Measurements from ENCODE around the gene STIL. TPM values are rescaled to one million over a fixed set of nuclear protein-coding genes. Genes with fewer than 3 reads are reported as not detected.

STIL gene
- total RNA-seq, 1 donor from 2014 or later = 4.7 TPM

GRCh38 chr1:47224676-47225399, 89.1 kb downstream of the STIL start:
- H3K27me3 ChIP-seq (ENCODE audit: control insufficient read depth in 3 of 3, insufficient read depth in 3 of 3, low read length in 3 of 3) = peaks cover 81 to 84% (median 83%) of the 10 kb centered on the region in 3 donors
- peak overlapping the region in 1 of 3 donors; percentile 9 for H3K4me3 ChIP-seq (ENCODE audit: low read length in 3 of 3)
- peaks cover 6 to 11% (median 11%) of the 10 kb centered on the region in 3 donors for H3K4me1 ChIP-seq (ENCODE audit: control insufficient read depth in 3 of 3, insufficient read depth in 3 of 3, low read length in 3 of 3)
- H3K36me3 ChIP-seq (ENCODE audit: control insufficient read depth in 3 of 3, insufficient read depth in 3 of 3, low read length in 3 of 3) = peaks cover 0 to 2% (median 0%) of the 10 kb centered on the region in 3 donors
- H3K27ac ChIP-seq (ENCODE audit: low read depth, low read length) = no peak overlapping the region
- no peaks in the 10 kb centered on the region for H3K9me3 ChIP-seq (ENCODE audit: control insufficient read depth in 3 of 3, low read length in 3 of 3)
- no peak overlapping the region for H3K9ac ChIP-seq (ENCODE audit: low read depth in 1 of 3, low read length in 3 of 3)

GRCh38 chr1:47223921-47224675, 89.8 kb downstream of the STIL start:
- Histone ChIP-seq H3K4me1 (ENCODE audit: control insufficient read depth in 3 of 3, insufficient read depth in 3 of 3, low read length in 3 of 3) (peaks cover 6 to 11% (median 11%) of the 10 kb centered on the region in 3 donors), H3K9ac (ENCODE audit: low read depth in 1 of 3, low read length in 3 of 3) (no peak overlapping the region), H3K9me3 (ENCODE audit: control insufficient read depth in 3 of 3, low read length in 3 of 3) (no peaks in the 10 kb centered on the region), H3K27ac (ENCODE audit: low read depth, low read length) (no peak overlapping the region), H3K36me3 (ENCODE audit: control insufficient read depth in 3 of 3, insufficient read depth in 3 of 3, low read length in 3 of 3) (peaks cover 0 to 2% (median 0%) of the 10 kb centered on the region in 3 donors), H3K4me3 (ENCODE audit: low read length in 3 of 3) (no peak overlapping the region), H3K27me3 (ENCODE audit: control insufficient read depth in 3 of 3, insufficient read depth in 3 of 3, low read length in 3 of 3) (peaks cover 74 to 77% (median 76%) of the 10 kb centered on the region in 3 donors)

GRCh38 chr1:47223174-47223920, 90.6 kb downstream of the STIL start:
- Histone ChIP-seq H3K36me3 (ENCODE audit: control insufficient read depth in 3 of 3, insufficient read depth in 3 of 3, low read length in 3 of 3) (peaks cover 0 to 2% (median 0%) of the 10 kb centered on the region in 3 donors), H3K4me3 (ENCODE audit: low read length in 3 of 3) (no peak overlapping the region), H3K27ac (ENCODE audit: low read depth, low read length) (no peak overlapping the region), H3K9me3 (ENCODE audit: control insufficient read depth in 3 of 3, low read length in 3 of 3) (no peaks in the 10 kb centered on the region), H3K9ac (ENCODE audit: low read depth in 1 of 3, low read length in 3 of 3) (no peak overlapping the region), H3K27me3 (ENCODE audit: control insufficient read depth in 3 of 3, insufficient read depth in 3 of 3, low read length in 3 of 3) (peaks cover 66 to 69% (median 68%) of the 10 kb centered on the region in 3 donors), H3K4me1 (ENCODE audit: control insufficient read depth in 3 of 3, insufficient read depth in 3 of 3, low read length in 3 of 3) (peaks cover 6 to 11% (median 11%) of the 10 kb centered on the region in 3 donors)

GRCh38 chr1:47222476-47222875, 91.5 kb downstream of the STIL start:
- no peaks in the 10 kb centered on the region for H3K9me3 ChIP-seq (ENCODE audit: control insufficient read depth in 3 of 3, low read length in 3 of 3)
- no peak overlapping the region for H3K4me3 ChIP-seq (ENCODE audit: low read length in 3 of 3)
- peaks cover 0 to 2% (median 0%) of the 10 kb centered on the region in 3 donors for H3K36me3 ChIP-seq (ENCODE audit: control insufficient read depth in 3 of 3, insufficient read depth in 3 of 3, low read length in 3 of 3)
- H3K27me3 ChIP-seq (ENCODE audit: control insufficient read depth in 3 of 3, insufficient read depth in 3 of 3, low read length in 3 of 3) = peaks cover 57 to 61% (median 59%) of the 10 kb centered on the region in 3 donors
- no peak overlapping the region for H3K27ac ChIP-seq (ENCODE audit: low read depth, low read length)
- no peak overlapping the region for H3K9ac ChIP-seq (ENCODE audit: low read depth in 1 of 3, low read length in 3 of 3)
- H3K4me1 ChIP-seq (ENCODE audit: control insufficient read depth in 3 of 3, insufficient read depth in 3 of 3, low read length in 3 of 3) = peaks cover 6 to 11% (median 8%) of the 10 kb centered on the region in 3 donors

GRCh38 chr1:47219590-47220220, 94.2 kb downstream of the STIL start:
- Histone ChIP-seq H3K27ac (ENCODE audit: low read depth, low read length) (no peak overlapping the region), H3K9me3 (ENCODE audit: control insufficient read depth in 3 of 3, low read length in 3 of 3) (no peaks in the 10 kb centered on the region), H3K9ac (ENCODE audit: low read depth in 1 of 3, low read length in 3 of 3) (no peak overlapping the region), H3K27me3 (ENCODE audit: control insufficient read depth in 3 of 3, insufficient read depth in 3 of 3, low read length in 3 of 3) (peaks cover 31 to 40% (median 39%) of the 10 kb centered on the region in 3 donors), H3K36me3 (ENCODE audit: control insufficient read depth in 3 of 3, insufficient read depth in 3 of 3, low read length in 3 of 3) (peaks cover 0 to 2% (median 0%) of the 10 kb centered on the region in 3 donors), H3K4me3 (ENCODE audit: low read length in 3 of 3) (no peak overlapping the region), H3K4me1 (ENCODE audit: control insufficient read depth in 3 of 3, insufficient read depth in 3 of 3, low read length in 3 of 3) (peaks cover 1 to 3% (median 3%) of the 10 kb centered on the region in 3 donors)

DNA sequence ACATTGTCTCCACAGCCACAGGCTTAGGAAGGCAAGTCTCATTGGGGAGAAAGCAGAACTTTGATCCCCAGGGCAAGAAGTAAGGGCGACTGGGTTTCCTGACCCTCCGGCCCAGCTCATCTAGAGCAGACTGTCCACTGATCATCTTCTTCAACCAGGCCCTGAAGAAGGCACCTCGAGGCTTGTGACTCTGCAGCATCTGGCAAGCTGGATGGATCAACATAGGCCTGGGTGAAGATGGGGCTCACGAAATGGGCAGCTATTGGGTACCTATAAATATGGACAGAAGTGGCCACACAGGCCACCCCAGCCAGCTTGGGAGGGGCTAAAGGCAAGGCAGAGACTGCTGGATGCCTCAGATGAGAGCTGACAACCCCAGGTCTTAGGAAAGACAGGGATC, 94.9 kb downstream of the STIL start:
- Histone ChIP-seq H3K36me3 (ENCODE audit: control insufficient read depth in 3 of 3, insufficient read depth in 3 of 3, low read length in 3 of 3) (peaks cover 0 to 2% (median 0%) of the 10 kb centered on the region in 3 donors), H3K4me1 (ENCODE audit: control insufficient read depth in 3 of 3, insufficient read depth in 3 of 3, low read length in 3 of 3) (no peaks in the 10 kb centered on the region), H3K27me3 (ENCODE audit: control insufficient read depth in 3 of 3, insufficient read depth in 3 of 3, low read length in 3 of 3) (peaks cover 24 to 33% (median 32%) of the 10 kb centered on the region in 3 donors), H3K4me3 (ENCODE audit: low read length in 3 of 3) (no peak overlapping the region), H3K9me3 (ENCODE audit: control insufficient read depth in 3 of 3, low read length in 3 of 3) (no peaks in the 10 kb centered on the region), H3K9ac (ENCODE audit: low read depth in 1 of 3, low read length in 3 of 3) (no peak overlapping the region), H3K27ac (ENCODE audit: low read depth, low read length) (no peak overlapping the region)

DNA sequence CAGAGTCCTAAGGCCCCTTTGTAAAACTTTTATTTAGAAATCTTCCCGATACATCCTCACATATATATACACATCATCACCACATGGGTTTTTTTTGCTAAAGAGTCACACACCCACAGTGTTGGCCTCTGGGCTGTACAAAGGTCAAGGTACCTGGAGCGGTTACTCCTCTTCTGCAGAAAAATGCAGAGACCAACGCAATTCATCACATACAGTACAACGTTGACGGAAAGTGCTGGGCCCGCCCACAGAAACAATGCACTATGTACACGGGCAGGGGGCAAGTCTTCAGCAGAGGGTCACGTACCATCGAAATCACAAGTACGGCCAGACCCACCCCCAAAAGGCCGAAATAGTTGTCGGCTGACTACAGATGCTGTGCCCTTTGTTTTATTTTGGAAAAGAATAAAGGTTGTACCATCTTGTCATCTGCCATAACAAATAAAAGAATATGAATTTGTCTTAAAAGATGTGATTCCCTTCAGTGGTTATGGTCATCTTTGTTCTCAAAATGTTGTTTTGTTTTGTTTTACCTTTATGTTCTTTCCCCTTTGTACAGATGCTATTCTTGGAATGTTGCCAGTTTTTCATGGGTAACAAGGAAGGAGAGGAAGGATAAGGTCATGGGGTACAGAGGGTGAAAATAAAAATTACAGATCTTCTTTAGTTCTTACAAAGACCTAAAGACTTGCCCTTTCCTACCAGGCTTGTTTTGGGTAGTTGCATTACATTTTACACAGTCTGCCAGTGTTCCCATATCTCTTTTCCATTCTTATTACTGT, 97.5 kb downstream of the STIL start:
- no peak overlapping the region for H3K4me3 ChIP-seq (ENCODE audit: low read length in 3 of 3)
- H3K27ac ChIP-seq (ENCODE audit: low read depth, low read length) = no peak overlapping the region
- peaks cover 6 to 8% (median 6%) of the 10 kb centered on the region in 3 donors for H3K27me3 ChIP-seq (ENCODE audit: control insufficient read depth in 3 of 3, insufficient read depth in 3 of 3, low read length in 3 of 3)
- no peaks in the 10 kb centered on the region for H3K9me3 ChIP-seq (ENCODE audit: control insufficient read depth in 3 of 3, low read length in 3 of 3)
- H3K36me3 ChIP-seq (ENCODE audit: control insufficient read depth in 3 of 3, insufficient read depth in 3 of 3, low read length in 3 of 3) = peaks cover 0 to 2% (median 0%) of the 10 kb centered on the region in 3 donors
- no peak overlapping the region for H3K9ac ChIP-seq (ENCODE audit: low read depth in 1 of 3, low read length in 3 of 3)
- H3K4me1 ChIP-seq (ENCODE audit: control insufficient read depth in 3 of 3, insufficient read depth in 3 of 3, low read length in 3 of 3) = peaks cover 0 to 8% (median 3%) of the 10 kb centered on the region in 3 donors

GRCh38 chr1:47215713-47216112, 98.2 kb downstream of the STIL start:
- Histone ChIP-seq H3K4me3 (ENCODE audit: low read length in 3 of 3) (no peak overlapping the region), H3K27ac (ENCODE audit: low read depth, low read length) (no peak overlapping the region), H3K36me3 (ENCODE audit: control insufficient read depth in 3 of 3, insufficient read depth in 3 of 3, low read length in 3 of 3) (no peaks in the 10 kb centered on the region), H3K27me3 (ENCODE audit: control insufficient read depth in 3 of 3, insufficient read depth in 3 of 3, low read length in 3 of 3) (peaks cover 0 to 3% (median under 1%) of the 10 kb centered on the region in 3 donors), H3K9me3 (ENCODE audit: control insufficient read depth in 3 of 3, low read length in 3 of 3) (no peaks in the 10 kb centered on the region), H3K9ac (ENCODE audit: low read depth in 1 of 3, low read length in 3 of 3) (no peak overlapping the region), H3K4me1 (ENCODE audit: control insufficient read depth in 3 of 3, insufficient read depth in 3 of 3, low read length in 3 of 3) (peaks cover 0 to 8% (median 5%) of the 10 kb centered on the region in 3 donors)

DNA sequence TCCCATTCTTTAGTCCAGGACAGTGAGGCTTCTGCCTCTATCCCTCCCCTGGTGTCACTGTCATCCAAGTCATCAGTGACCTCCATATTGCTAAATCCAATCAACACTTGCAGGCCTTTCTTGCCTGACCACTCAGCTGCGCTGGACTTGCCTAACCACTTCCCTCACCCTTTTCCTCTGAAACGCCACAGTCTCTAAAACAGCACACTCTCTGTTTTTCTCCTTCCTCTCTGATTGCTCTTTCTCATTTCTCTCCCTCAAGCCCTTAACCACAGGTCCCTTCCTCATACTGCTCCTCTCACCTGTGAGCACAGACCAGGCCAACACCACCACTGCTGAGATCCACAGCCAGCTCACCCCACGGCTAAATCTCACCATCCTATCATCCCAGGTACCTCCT, 99.4 kb downstream of the STIL start:
- no peaks in the 10 kb centered on the region for H3K36me3 ChIP-seq (ENCODE audit: control insufficient read depth in 3 of 3, insufficient read depth in 3 of 3, low read length in 3 of 3)
- H3K9ac ChIP-seq (ENCODE audit: low read depth in 1 of 3, low read length in 3 of 3) = no peak overlapping the region
- H3K4me1 ChIP-seq (ENCODE audit: control insufficient read depth in 3 of 3, insufficient read depth in 3 of 3, low read length in 3 of 3) = peaks cover 0 to 8% (median 5%) of the 10 kb centered on the region in 3 donors
- H3K27ac ChIP-seq (ENCODE audit: low read depth, low read length) = no peak overlapping the region
- no peak overlapping the region for H3K4me3 ChIP-seq (ENCODE audit: low read length in 3 of 3)
- no peaks in the 10 kb centered on the region for H3K9me3 ChIP-seq (ENCODE audit: control insufficient read depth in 3 of 3, low read length in 3 of 3)
- H3K27me3 ChIP-seq (ENCODE audit: control insufficient read depth in 3 of 3, insufficient read depth in 3 of 3, low read length in 3 of 3) = peaks cover 0 to 4% (median 0%) of the 10 kb centered on the region in 3 donors
